Nephron progenitor cell (in vitro differentiated cells): ENCODE results near the gene KIAA1217.

Experiments used
- DNase-seq: peaks from one replicate; pipeline ENCODE4 v3.0.0; 2021
- H3K27ac Mint-ChIP-seq: 2 replicates; pipeline ENCODE4 v1.8.0; 2021; ENCODE audit warnings: mild to moderate bottlenecking, moderate library complexity, mixed read lengths
- H3K27me3 Mint-ChIP-seq: 2 replicates; pipeline ENCODE4 v1.8.0; 2021; ENCODE audit warnings: mild to moderate bottlenecking, low read depth, mixed read lengths; ENCODE audit not compliant: poor library complexity
- H3K36me3 Mint-ChIP-seq: 2 replicates; pipeline ENCODE4 v1.8.0; 2021; ENCODE audit warnings: low read depth, mixed read lengths
- H3K4me1 Mint-ChIP-seq: 2 replicates; pipeline ENCODE4 v1.8.0; 2021; ENCODE audit warnings: mixed read lengths
- H3K4me3 Mint-ChIP-seq: 2 replicates; pipeline ENCODE4 v1.8.0; 2021; ENCODE audit warnings: mild to moderate bottlenecking, moderate library complexity, mixed read lengths
- H3K9me3 Mint-ChIP-seq: 2 replicates; pipeline ENCODE4 v1.8.0; 2021; ENCODE audit warnings: mild to moderate bottlenecking, moderate library complexity, mixed read lengths
- TF ChIP-seq, protein P1 (sequence below): fragments of 200-600 bp; sonication (generic); IDR thresholded peaks from 2 replicates; pipeline ENCODE4 v1.5.0; 2021; ENCODE audit warnings: antibody characterized with exemption

The KIAA1217 gene

DNA sequence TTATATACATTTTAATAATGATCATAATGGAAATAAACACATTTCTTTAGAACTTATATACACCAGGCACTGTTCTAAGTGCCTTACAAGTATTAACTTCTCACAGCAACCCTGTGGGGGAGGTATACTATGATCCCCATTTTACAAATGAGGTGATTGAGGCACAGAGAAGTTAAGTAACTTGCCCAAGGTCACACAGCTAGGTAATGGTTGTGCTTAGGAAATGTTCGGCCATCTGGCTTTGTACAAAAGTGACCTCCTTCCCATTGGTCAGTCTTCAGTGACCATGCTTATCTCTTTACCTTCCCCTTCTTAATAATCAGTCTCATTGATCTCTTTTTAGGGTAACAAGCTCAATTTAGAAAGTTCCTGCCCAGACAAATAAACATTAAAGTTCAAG is 158.8 kb downstream of the KIAA1217 start:
- Mint-ChIP-seq H3K36me3 (peaks cover 57% of the 10 kb centered on the region), H3K27me3 (peaks cover 5% of the 10 kb centered on the region), H3K9me3 (peaks cover 21% of the 10 kb centered on the region), H3K4me3 (no peak overlapping the region), H3K4me1 (peaks cover 12% of the 10 kb centered on the region), H3K27ac (no peak overlapping the region)
- no peak for DNase-seq
- TF ChIP-seq, protein P1, sequence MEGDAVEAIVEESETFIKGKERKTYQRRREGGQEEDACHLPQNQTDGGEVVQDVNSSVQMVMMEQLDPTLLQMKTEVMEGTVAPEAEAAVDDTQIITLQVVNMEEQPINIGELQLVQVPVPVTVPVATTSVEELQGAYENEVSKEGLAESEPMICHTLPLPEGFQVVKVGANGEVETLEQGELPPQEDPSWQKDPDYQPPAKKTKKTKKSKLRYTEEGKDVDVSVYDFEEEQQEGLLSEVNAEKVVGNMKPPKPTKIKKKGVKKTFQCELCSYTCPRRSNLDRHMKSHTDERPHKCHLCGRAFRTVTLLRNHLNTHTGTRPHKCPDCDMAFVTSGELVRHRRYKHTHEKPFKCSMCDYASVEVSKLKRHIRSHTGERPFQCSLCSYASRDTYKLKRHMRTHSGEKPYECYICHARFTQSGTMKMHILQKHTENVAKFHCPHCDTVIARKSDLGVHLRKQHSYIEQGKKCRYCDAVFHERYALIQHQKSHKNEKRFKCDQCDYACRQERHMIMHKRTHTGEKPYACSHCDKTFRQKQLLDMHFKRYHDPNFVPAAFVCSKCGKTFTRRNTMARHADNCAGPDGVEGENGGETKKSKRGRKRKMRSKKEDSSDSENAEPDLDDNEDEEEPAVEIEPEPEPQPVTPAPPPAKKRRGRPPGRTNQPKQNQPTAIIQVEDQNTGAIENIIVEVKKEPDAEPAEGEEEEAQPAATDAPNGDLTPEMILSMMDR = no peak

DNA sequence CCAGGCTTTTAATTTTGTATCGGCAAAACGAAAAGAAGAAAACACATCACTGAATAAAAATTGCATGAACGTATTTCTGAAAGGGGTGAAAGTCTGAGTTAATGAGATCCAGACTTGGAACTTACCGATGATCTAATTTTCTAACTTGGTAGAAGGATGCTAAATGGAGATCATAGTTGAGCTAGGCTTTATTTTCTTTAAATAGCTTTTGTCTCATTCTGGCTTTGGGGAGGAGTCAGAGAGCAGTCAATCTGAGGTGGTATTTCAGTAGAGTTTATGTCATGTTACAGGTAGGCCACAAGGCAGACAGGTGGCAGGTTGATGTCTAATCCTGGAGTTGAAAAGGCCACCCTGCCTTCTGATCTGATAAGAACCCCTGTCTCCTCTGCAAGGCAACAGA is 161.9 kb downstream of the KIAA1217 start:
- Mint-ChIP-seq H3K27ac (no peak overlapping the region), H3K36me3 (peaks cover 69% of the 10 kb centered on the region), H3K27me3 (peaks cover 3% of the 10 kb centered on the region), H3K9me3 (peaks cover 29% of the 10 kb centered on the region), H3K4me3 (no peak overlapping the region), H3K4me1 (no peaks in the 10 kb centered on the region)
- TF ChIP-seq, protein P1 = no peak
- no peak for DNase-seq

DNA sequence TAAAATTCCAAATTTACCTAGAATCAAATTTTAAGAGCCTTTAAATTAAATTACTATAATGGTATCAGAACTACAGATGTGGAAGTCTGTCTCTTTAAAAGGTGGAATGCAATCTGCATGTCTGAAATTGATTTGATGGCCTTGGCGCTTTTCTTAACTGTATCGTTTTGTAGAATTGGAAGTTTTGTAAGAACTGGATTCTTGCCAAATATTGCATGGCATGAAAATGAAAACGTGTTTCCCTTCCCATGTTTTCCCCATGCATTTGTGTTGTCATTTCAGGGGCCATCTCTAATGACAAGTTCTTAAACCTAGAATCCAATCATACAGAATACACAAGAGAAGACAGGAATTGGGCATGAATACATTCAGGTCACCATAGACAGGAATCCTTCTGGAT is 162.5 kb downstream of the KIAA1217 start:
- peaks cover 69% of the 10 kb centered on the region for H3K36me3 Mint-ChIP-seq
- H3K9me3 Mint-ChIP-seq = peaks cover 29% of the 10 kb centered on the region
- no peak for DNase-seq
- peaks cover 3% of the 10 kb centered on the region for H3K27me3 Mint-ChIP-seq
- no peaks in the 10 kb centered on the region for H3K4me1 Mint-ChIP-seq
- H3K4me3 Mint-ChIP-seq = no peak overlapping the region
- TF ChIP-seq, protein P1 = no peak
- no peak overlapping the region for H3K27ac Mint-ChIP-seq

DNA sequence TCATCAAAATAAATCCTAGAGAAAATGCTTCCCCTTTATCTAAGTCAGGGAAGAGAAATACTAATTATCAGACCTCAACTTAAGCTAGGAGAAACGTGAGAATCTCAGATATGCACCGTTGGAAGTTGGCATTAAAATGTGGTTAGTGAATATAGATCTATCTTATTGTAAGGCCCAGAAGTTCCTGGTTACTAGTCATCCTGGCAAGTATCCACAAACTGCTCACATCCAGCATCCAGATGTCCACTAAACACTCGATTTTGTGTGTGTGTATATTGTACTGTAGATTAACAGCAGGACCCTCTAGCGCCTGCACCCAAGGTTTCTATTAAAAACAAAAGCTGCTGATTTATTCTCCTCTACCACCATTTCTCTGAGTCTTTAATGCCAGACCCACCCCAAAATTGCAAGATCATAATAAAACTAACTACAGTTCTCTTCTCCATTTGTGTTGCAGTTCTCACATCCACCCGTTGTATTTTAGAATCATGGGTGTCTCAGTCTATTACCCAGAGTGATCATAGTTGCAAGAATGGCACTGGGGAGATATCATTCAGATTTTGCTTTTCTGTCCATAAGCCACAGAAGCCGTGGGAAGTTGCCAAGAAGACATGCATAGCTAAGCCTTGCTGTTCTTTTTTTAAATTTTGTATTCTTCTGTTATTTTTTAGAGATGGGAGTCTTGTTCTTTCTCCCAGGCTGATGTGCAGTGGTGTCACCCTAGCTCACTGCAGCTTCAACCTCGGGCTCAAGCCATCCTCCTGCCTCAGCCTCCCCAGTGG is 165.4 kb downstream of the KIAA1217 start:
- no peaks in the 10 kb centered on the region for H3K27me3 Mint-ChIP-seq
- H3K27ac Mint-ChIP-seq = no peak overlapping the region
- no peak overlapping the region for H3K4me3 Mint-ChIP-seq
- peaks cover 72% of the 10 kb centered on the region for H3K36me3 Mint-ChIP-seq
- peaks cover 29% of the 10 kb centered on the region for H3K9me3 Mint-ChIP-seq
- H3K4me1 Mint-ChIP-seq = no peaks in the 10 kb centered on the region
- TF ChIP-seq, protein P1 = no peak
- DNase-seq = no peak

DNA sequence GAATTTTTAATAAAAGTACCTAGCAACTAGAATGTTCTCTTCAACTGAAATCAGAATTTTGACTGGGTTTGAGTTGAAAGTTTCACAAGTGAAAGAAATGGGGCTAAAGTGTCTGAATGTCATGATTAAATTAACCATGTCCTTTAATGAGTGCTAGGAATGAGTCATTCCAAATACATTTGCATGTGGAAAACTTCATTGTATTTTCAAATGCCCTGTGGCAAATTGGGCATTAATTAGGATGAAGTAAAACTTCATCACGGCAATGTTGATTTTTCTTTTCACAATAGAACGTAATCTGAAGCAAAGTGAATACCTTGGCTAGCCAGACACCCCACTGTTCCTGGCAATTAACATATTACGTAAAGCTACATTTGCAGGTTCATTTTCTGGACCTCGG is 166.6 kb downstream of the KIAA1217 start:
- TF ChIP-seq, protein P1 = no peak
- no peak overlapping the region for H3K27ac Mint-ChIP-seq
- DNase-seq = no peak
- no peaks in the 10 kb centered on the region for H3K27me3 Mint-ChIP-seq
- peaks cover 29% of the 10 kb centered on the region for H3K9me3 Mint-ChIP-seq
- no peaks in the 10 kb centered on the region for H3K4me1 Mint-ChIP-seq
- peaks cover 62% of the 10 kb centered on the region for H3K36me3 Mint-ChIP-seq
- H3K4me3 Mint-ChIP-seq = no peak overlapping the region

DNA sequence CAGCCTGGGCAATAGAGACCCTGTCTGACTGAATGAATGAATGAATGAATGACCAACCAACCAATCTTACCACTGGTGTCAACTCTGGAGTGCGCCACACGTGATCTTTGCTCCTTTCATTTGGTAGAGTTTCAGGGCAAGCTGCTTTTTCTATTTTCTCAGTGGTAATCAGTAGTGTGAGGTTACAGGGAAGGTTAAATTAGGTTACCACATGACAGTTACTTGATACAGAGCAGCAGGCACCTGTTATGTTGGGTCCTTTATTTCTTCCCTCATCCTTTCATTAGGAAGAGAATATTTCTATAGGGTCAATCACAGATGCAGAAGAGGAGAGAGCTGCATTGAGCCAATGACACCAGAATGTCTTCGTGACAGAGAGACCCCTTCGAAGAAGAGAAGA is 167.8 kb downstream of the KIAA1217 start:
- peaks cover 17% of the 10 kb centered on the region for H3K9me3 Mint-ChIP-seq
- H3K4me1 Mint-ChIP-seq = peaks cover 3% of the 10 kb centered on the region

More for the DNA sequence above, 167.8 kb downstream of the KIAA1217 start:
- TF ChIP-seq, protein P1 = no peak
- no peak overlapping the region for H3K4me3 Mint-ChIP-seq
- H3K36me3 Mint-ChIP-seq = peaks cover 53% of the 10 kb centered on the region
- DNase-seq = no peak
- no peak overlapping the region for H3K27ac Mint-ChIP-seq
- H3K27me3 Mint-ChIP-seq = no peaks in the 10 kb centered on the region
